NCI-H2196 (cell line): ENCODE results near the gene MCM8.
A peak's percentile ranks its signal among the peaks of the same experiment; 100 is the strongest.

Experiments used
- DNase-seq: peaks from one replicate; lab custom pipeline; 2025; ENCODE audit not compliant: unreplicated experiment; lab: John Stamatoyannopoulos, UW

MCM8 gene

DNA sequence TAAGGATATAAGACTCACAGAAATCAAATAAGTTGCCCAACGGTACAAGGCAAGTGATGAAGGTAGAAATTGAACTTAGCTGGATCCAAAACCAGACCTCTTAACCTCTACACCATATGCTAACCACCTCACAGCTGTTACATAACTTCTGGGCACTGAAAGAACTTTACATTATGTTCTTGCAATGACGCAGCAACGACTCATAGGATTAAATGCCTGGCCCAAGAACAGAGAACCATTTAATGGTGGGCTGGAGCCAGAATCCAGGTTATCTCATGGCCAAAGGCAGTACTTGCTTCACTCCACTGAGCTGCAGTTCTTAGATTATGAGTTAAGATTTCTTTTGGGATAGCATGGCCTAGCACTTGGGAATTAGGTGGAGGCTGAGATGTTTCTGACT, 4.5 kb upstream of the MCM8 start:
- no peak for DNase-seq

DNA sequence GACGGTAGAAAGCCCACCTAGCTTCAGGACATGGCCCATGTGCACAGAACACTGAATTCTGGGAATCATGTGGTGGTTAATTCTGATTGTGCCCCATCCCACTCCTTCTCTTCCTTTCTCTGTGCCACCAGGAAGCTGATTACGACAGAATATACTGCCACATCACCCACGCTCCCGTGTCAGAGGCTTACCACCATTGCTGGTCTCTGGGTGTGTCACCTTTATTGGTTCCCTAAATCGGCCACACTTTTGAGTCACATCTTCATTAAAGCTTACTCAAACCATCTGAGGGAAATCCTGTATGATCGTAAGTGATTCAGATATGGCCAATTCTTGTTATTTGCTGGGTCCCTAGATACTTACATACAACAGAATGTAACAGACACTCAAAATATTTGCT, 3.2 kb upstream of the MCM8 start:
- no peak for DNase-seq

DNA sequence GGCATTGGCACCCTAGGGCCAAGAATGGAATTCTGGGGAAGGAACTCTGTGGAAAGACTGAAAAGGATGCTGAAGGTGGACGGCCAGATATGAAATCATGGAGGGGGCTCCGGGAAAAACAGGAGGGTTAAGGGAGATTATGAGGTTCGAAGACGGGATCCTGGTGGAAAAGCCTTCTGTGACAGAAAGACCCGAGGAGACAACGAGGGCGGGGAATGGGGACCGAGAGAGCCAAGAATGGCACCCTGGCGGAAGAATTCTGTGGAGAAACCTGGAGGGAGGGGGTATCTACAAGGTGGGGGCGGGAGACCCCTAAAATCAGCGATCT, 545 bp upstream of the MCM8 start:
- no peak for DNase-seq

DNA sequence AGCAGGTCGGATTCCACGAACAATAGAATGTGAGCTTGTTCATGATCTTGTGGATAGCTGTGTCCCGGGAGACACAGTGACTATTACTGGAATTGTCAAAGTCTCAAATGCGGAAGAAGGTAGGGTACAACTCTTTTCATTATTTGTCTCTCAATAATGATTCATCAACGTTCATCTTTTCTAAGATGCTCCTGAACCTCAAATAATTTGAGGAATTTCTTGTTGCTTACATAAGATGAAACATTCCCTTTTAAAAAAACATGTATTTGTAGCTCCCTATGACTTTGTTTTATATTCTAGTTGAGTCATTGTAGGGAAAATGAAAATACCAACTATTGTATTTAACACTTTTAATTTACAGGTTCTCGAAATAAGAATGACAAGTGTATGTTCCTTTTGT, 17.0 kb downstream of the MCM8 start:
- no peak for DNase-seq

DNA sequence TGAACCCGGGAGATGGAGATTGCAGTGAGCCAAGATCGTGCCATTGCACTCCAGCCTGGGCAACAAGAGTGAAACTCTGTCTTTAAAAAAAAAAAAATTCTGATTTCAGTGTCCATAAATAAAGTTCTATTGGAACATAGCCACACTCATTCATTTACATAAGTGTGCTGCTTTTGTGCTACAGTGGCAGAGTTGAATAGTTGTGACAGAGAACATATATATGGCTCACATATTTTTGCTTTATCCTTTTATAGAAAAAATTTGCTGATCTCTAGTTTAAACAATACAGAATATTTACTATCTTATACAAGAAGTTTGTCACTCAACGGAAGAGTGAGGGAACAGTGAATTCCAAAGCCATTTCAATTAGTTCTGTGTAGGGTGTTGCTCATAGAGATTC, 18.0 kb downstream of the MCM8 start:
- no peak for DNase-seq

DNA sequence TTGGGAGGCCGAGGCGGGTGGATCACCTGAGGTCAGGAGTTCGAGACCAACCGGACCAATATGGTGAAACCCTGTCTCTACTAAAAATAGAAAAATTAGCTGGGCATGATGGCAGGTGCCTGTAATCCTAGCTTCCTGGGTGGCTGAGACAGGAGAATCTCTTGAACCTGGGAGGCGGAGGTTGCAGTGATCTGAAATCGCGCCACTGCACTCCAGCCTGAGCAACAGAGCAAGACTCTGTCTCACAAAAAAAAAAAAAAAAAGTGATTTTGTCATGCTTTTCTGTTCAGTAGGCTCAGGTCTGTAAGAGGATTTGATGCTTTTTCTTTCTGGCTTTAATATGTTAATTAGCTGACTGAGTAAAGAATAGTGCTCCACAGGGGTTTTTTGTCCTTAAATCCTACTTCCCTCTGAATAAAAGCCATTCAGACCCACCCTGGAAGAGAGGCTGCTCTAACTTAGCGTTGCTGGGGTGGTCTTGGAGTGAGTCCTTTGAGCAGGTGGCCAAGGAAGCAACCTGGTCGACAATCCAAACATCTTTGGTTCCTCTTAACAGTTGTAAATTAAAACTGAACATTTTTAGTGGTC, 19.0 kb downstream of the MCM8 start:
- no peak for DNase-seq

DNA sequence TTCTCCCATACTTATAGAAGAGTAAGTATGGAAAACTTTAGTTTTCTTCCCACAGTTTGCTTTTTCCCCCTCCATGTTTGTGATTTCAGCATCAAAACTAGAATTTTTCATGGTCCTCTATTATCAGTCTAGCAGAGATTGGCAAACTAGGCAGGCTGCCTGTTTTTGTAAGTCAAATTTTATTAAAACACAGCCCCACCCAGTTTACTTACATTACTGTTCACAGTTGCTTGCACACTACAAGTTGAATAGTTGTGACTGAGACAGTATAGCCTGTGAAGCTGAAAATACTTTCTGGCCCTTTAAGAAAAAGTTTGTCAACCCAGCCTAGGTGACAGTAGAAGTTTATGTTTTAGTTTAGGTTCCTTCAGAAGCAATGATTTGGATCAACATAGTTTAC, 19.5 kb downstream of the MCM8 start:
- DNase-seq, result no peak

DNA sequence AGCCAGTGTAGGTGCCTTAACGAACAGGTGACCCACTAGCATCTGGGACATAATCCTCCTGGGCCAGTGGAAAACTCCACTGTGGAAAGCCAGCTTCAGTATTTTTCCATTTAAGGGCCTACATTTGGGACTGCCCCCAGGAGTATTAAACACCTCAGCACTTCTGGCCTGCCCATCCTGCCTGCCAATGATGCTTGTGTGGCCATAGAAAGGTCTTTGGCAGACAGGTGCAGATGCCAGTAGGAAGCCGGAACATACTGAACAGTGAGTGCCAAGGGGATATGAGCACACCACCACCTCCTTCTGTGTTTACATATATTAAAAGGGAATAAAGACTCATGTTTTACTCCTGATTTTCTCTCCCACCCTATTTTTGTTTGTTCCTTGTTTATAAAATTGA, 19.9 kb downstream of the MCM8 start:
- no peak for DNase-seq

DNA sequence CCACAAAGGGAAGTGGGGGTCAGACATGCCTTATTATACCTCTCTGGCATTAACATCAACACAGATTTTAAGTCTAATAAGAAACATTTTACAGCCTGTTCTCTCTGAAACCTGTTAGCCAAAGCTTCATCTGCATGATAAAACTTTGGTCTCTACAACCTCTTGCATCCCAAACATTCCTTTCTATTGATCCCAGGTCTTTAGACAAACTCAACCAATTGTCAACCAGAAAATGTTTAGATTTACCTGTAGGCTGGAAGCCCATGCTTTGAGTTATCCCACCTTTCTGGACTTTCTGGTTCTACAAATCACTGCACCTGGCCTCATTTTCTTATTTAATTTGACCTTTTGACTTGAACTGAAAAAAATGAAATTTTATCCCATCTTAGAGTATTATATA, 20.8 kb downstream of the MCM8 start:
- DNase-seq, result no peak

DNA sequence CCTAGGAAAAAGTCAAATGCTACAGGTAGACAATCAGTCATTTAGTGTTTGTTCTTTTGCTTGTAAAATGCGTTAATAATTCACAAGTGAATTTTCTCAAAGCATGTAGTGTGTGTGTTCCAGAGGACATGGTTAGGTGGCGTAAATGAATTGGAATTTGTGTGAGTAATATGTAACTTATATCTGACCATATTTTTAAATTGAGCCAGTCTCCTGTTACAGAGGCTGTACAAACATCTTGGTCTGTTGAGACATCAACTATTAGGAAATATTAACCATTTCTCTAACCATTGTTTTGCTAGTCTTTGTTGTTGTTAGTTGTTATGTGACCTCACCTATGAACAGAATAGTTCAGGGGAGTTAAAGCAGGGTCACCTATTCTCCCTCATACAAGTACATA, 22.7 kb downstream of the MCM8 start:
- DNase-seq, result no peak

DNA sequence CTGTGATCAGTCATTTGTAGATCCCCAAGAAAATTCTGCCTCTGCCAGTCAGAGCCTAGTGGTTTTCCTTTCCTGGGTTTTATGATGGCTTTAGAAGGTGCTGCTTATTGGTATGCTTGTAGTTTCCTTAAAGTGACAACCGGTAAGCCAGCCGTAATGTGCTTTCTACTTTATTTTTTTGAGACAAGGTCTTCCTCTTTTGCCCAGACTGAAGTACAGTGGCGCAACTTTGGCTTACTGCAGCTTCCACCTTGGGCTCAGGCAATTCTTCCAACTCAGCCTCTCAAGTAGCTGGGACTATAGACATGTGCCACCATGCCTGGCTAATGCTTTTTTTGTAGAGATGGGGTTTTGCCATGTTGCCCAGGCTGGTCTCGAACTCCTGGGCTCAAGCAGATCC, 23.5 kb downstream of the MCM8 start:
- DNase-seq, result no peak

DNA sequence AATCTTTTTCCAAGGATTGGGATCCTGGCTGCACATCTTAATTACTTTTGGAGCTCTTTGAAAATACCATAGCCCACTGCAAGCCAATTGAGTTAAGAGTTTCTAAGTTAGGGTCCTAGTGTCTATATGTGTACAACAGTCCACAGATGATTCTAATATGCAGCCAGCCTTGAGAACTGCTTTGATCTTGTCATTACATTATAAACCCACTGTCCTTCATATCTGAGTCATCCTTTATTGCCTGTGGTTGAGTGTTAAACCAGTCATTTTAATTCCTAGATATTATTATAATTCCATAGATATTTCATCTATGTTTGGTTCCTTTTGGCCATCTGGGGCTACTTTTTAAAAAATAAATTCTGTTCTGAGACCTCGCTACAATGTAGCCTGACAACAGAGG, 24.1 kb downstream of the MCM8 start:
- DNase-seq, result no peak

DNA sequence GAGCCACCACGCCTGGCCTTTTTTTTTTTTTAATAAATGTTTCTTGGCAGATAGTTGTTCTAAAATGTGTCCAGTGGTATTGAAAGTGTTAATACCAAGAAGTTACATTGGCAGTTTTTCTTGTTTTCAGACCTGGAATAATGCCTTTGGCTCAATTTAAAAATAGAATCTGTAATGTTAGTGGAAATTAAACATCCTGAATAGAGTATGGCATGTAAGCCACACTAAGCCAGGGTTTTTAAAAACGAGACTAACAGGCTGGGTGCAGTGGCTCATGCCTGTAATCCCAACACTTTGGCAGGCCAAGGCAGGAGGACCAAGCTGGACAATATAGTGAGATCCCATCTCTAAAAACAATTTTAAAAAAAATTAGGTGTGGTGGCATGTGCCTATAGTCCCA, 25.3 kb downstream of the MCM8 start:
- no peak for DNase-seq

DNA sequence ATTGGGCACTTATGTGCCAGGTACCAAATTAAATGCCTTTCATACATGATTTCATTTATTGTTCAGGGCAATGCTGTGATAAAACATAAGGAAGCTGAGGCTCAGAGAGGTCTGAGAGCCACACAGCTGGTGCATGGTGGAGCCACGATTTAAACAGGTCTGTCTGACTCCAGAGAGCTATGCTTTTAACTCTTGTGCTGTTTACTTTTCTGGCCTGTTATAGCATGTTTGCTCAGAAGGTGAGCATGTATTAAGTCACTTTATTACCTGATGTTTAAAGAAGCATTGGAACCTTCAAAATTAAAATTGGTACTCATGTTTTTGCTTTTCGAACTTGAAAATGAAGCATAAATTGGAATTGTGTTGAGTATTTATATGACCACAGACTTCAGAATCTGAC, 26.8 kb downstream of the MCM8 start:
- no peak for DNase-seq

DNA sequence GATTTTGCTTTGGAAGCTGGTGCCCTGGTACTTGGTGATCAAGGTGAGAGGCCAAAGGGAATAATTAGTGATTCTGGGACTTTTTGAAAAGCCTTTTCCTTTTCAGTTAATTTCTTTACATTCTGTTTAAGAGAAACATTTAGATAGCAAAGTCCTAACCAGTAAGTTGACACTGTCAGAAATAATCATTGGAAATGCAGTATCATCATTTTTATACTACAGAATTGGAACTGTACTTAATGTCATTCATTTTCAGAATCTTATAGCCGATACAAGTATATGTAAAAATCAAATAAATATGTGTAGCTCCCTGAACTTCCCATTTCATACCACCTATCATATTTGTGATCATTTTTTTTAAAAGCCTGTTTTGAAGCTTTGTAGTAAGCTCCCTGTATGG, 27.5 kb downstream of the MCM8 start:
- DNase-seq, result no peak

DNA sequence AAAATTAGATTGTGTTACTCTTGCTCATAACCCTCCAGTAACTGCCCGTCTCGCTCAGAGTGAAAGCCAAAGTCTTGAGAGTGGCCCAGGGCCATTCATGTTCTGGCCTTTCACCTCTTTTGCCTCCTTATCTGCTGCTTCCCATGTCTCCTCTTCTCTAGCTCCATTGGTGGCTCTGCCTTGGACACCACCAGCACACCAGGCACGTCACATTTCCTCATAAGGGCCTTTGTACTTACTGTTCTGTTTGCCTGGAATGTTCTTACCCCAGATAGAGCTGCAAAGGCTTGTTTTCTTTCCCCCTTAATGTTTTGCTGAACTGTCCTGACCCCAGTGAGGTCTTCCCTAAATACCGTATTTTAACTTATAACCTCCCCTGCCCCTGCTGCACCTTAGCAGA, 29.3 kb downstream of the MCM8 start:
- DNase-seq, result no peak

DNA sequence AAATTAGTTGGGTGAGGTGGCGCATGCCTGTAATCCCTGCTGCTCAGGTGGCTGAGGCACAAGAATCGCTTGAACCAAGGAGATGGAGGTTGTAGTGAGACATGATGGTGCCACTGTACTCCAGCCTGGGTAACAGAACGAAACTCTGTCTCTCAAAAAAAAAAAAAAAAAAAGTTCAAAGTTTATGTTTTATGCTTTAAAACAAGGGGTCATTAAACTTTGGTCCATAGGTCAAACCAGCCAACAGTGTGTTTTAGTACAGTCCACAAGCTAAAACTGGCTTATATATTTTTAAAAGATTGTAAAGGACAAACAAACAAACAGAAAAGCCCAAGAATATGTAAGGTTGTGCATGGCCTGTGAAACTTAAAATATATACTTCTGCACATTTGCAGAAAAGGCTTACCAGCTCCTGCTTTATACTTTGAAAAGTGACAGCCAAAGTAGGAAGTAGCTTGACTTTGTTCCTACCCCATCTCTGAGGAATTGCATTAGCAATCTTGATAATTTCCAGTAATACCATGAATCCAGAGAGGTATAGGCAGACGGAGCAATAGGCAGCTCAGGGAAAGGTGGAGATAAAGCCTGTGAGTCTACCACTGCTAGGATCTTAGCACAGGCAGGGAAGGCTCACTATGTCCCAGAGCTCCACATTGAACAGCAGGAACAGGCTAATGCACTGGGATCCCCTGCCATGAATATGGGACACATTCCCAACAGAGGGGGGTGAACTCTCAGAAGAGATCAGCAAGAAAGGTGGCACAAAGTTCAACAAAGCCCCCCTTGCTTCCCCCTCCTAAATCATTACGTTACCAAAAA, 30.5 kb downstream of the MCM8 start:
- no peak for DNase-seq

DNA sequence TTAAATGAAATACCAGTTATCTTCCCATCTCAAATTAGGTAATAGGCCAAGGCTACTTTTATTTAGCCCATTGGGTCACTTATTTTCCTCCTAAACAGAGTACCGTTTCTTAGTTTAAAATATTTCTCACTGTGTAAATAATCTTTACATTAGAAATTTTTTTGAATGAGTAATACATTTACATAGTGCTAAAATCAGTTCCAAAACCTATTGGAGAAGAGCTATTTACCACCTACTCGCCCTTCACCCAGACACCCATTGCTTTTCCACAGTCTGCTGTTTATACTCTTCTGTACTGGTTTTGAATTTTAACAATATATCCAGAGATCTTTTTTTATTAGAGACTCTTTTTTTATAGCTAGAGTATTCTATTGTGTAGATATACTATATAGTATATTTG, 36.9 kb downstream of the MCM8 start:
- DNase-seq, result no peak

DNA sequence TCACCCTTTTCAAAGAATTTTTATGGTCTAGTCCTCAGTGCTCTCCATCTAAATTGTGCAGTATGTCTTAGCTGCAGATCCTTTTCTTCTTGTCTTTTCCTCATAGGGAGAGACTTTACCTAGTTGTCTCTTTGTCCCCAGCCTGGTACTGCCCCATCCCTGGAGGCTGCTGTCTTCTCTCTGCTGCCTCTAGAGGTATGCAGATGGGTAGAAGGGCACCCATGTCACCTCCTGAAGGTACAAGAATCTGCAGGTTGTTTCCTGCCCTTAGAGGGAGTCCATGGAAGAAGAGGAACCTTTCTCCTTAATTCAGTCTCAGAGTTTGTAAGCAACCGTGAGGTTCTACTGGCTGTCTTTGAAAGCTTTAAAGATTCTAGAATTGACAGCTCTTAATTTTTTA, 39.1 kb downstream of the MCM8 start:
- DNase-seq, result no peak

DNA sequence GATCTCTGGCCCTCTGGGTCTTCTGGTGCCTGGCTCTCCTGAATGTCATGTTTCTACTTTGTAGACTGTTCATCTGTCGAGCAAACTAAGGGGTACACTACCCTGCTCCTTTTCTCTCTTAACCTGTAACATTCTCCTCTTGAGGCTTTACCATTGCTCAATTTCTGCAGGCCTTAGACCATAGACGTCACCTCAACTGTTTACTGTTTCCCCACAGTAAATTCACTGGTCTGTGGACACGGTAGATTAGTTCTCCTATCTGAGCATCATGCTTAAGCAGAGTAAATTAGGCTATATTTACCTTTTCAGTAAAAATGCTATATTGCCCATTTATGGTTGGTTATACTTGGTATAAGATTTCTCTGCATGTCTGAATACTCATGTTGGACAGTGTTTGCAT, 40.5 kb downstream of the MCM8 start:
- no peak for DNase-seq

DNA sequence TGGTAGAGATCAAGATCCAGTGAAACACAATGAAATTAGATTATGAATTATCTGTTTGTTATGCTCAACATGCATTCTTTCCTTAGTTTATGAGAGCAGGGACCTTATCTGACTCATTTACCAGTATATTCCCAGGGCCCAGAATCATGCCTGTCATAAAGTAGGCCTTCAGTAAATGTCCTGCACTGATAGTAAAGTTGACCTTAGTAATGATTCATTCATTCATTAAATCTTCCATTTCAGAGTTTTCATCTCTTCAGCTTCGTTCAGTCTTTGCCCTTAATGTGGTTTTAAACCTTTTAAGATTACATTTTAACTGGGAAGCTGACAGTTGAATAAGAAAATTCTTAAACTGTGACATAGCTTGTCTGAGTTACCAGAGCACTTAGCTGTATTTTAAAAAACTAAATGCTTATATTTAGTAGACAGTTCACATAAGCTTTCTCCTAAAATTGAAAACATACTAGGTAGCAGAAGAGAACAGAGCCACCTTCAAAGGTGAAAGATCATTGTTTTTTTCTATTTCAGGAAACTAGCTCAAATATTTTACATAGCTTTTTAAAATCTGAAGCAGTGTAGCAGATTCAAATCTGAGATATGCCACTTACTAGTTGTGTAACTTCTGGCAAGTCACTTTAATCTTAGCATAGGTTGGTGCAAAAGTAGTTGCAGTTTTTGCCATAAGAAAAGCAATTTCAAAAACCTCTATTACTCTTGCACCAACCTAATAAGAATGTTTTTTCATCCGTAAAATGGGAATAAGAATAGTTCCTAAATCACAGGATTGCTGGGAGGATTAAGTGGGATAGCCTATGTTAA, 41.4 kb downstream of the MCM8 start:
- no peak for DNase-seq

DNA sequence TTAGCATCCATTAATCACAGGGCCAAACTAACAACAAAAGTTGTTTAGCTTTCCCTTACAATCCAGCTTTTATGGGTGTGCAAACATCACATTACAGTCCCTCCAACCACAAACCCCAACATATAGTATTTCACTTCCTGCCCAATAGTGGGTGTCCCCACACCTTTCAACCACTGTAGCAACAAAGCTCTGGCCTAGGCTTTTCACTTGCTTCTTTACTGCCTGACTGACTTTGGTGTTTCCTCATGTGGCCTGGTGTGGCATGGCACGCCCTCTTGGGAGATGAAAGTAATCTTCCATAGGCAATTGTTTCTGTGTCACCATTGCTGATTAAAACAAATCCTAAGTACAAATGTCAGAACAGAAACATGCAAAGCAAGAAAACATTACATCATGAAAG, 46.3 kb downstream of the MCM8 start:
- peak; percentile 30 for DNase-seq
